CD4-positive, alpha-beta T cell (primary cell): ENCODE measurements around the gene PRSS22. TPM values are rescaled to one million over a fixed set of nuclear protein-coding genes. Genes with fewer than 3 reads are reported as not detected.

Experiments used
- ATAC-seq: fragments of 200-7000 bp; cut with Tn5 transposase; one replicate; pipeline ENCODE4 v1.10.0; 2022; ENCODE audit warnings: mild to moderate bottlenecking; ENCODE audit not compliant: poor library complexity
- CTCF ChIA-PET: fragments of 350-600 bp; sonication (Branson Sonifier 250); formaldehyde crosslinking; loops from one replicate; lab custom pipeline; 2021; ENCODE audit warnings: antibody characterized with exemption, inconsistent platforms; lab: Charles Lee
- POLR2A ChIA-PET: fragments of 350-600 bp; sonication (Branson Sonifier 250); formaldehyde crosslinking; loops from one replicate; lab custom pipeline; 2021; ENCODE audit warnings: antibody characterized with exemption, inconsistent platforms; lab: Charles Lee
- DNase-seq, 14 experiments: peaks; one replicate each; pipeline ENCODE4 v3.0.0-alpha.2; 2013 to 2020; ENCODE audit warnings: mixed read lengths in 2 of 14
- H3K27ac ChIP-seq, 2 donors: one replicate each; pipeline versions ENCODE4 v1.5.1 to v1.7.0; 2013; ENCODE audit warnings: low read length in 2 of 2, low read depth in 1 of 2, mild to moderate bottlenecking in 1 of 2
- H3K27me3 ChIP-seq, 2 experiments: 1 replicate in 1 of 2; 2 replicates in 1 of 2; pipeline versions ENCODE4 v1.6.1 to v1.7.0; 2013; ENCODE audit warnings: low read length in 2 of 2, control low read depth in 1 of 2, mild to moderate bottlenecking in 1 of 2, moderate library complexity in 1 of 2; ENCODE audit not compliant: insufficient read depth in 2 of 2, control insufficient read depth in 1 of 2
- H3K36me3 ChIP-seq: one replicate; pipeline ENCODE4 v1.6.1; 2013; ENCODE audit warnings: low read length, control low read depth; ENCODE audit not compliant: insufficient read depth
- H3K4me1 ChIP-seq: one replicate; pipeline ENCODE4 v1.6.1; 2013; ENCODE audit warnings: low read length, control low read depth; ENCODE audit not compliant: insufficient read depth
- H3K4me3 ChIP-seq: one replicate; pipeline ENCODE4 v1.5.1; 2013; ENCODE audit warnings: mild to moderate bottlenecking, low read length, moderate library complexity
- H3K9me3 ChIP-seq, 2 experiments: 1 replicate in 1 of 2; 2 replicates in 1 of 2; pipeline versions ENCODE4 v1.6.1 to v1.7.0; 2013; ENCODE audit warnings: low read length in 2 of 2, mild to moderate bottlenecking in 2 of 2, control low read depth in 1 of 2, moderate library complexity in 1 of 2; ENCODE audit not compliant: control insufficient read depth in 1 of 2, insufficient read depth in 1 of 2
- H3K27ac Mint-ChIP-seq: one replicate; pipeline ENCODE4 v1.8.0; 2020; ENCODE audit warnings: mixed read lengths
- H3K27me3 Mint-ChIP-seq: one replicate; pipeline ENCODE4 v1.8.0; 2021; ENCODE audit warnings: mixed read lengths
- H3K36me3 Mint-ChIP-seq: one replicate; pipeline ENCODE4 v1.8.0; 2021; ENCODE audit warnings: low read depth, mixed read lengths
- H3K4me1 Mint-ChIP-seq: one replicate; pipeline ENCODE4 v1.8.0; 2021; ENCODE audit warnings: low read depth, mixed read lengths
- H3K4me3 Mint-ChIP-seq: one replicate; pipeline ENCODE4 v1.8.0; 2020; ENCODE audit warnings: mild to moderate bottlenecking, mixed read lengths
- H3K9me3 Mint-ChIP-seq: one replicate; pipeline ENCODE4 v1.8.0; 2020; ENCODE audit warnings: mixed read lengths
- CTCF ChIP-seq: fragments of 200-600 bp; IDR thresholded peaks from one replicate; pipeline ENCODE4 v1.8.0; 2022; ENCODE audit warnings: antibody characterized with exemption, mild to moderate bottlenecking
- intact Hi-C, 2 experiments: fragments of 100-400 bp; cut with DNase I in 1 of 2; cut with micrococcal nuclease in 1 of 2; formaldehyde crosslinking; loops; one replicate each; pipeline versions ENCODE4 v1.15.1 to v1.9.0; 2023 to 2025; cut with DNase I, micrococcal nuclease
- total RNA-seq, 174 experiments: library from RNA in 2 of 174; stranded (reverse) in 2 of 174; gene quantifications; one replicate each; pipeline ENCODE4 v1.2.3 and lab custom pipeline; 2021 to 2026

PRSS22 gene
- total RNA-seq, 2 experiments from 2014 or later, result 0.93 to 1.1 TPM

- DNase-seq (no peak), ATAC-seq (no peak)
- TF ChIP-seq CTCF, result no peak
- Histone ChIP-seq H3K9me3 (peaks cover 0 to 6% of the 10 kb centered on the region in 2 experiments), H3K27ac (no peak overlapping the region), H3K4me1 (no peaks in the 10 kb centered on the region), H3K27me3 (peaks cover 4 to 8% of the 10 kb centered on the region in 2 experiments), H3K4me3 (no peak overlapping the region), H3K36me3 (no peaks in the 10 kb centered on the region)
- Mint-ChIP-seq H3K9me3 (no peaks in the 10 kb centered on the region), H3K36me3 (no peaks in the 10 kb centered on the region), H3K27me3 (peaks cover 11% of the 10 kb centered on the region), H3K27ac (no peak overlapping the region), H3K4me3 (no peak overlapping the region), H3K4me1 (no peaks in the 10 kb centered on the region)
- ChIA-PET POLR2A (no interaction called here), CTCF (no interaction called here)
- intact Hi-C loops, result no loop called here
Observed at GRCh38 chr16:2814551-2815298, 43.2 kb downstream of the PRSS22 start.

GRCh38 chr16:2813771-2814221, 44.2 kb downstream of the PRSS22 start:
- DNase-seq (no peak), ATAC-seq (no peak)
- TF ChIP-seq CTCF, result no peak
- no peaks in the 10 kb centered on the region for H3K9me3 Mint-ChIP-seq
- H3K36me3 Mint-ChIP-seq, result no peaks in the 10 kb centered on the region
- Histone ChIP-seq H3K9me3 (peaks cover 0 to 6% of the 10 kb centered on the region in 2 experiments), H3K27me3 (peaks cover 4 to 8% of the 10 kb centered on the region in 2 experiments), H3K4me1 (no peaks in the 10 kb centered on the region), H3K4me3 (no peak overlapping the region), H3K36me3 (no peaks in the 10 kb centered on the region), H3K27ac (no peak overlapping the region)
- intact Hi-C loops, result no loop called here
- CTCF ChIA-PET, result no interaction called here
- POLR2A ChIA-PET, result no interaction called here
- no peak overlapping the region for H3K4me3 Mint-ChIP-seq
- peaks cover 20% of the 10 kb centered on the region for H3K27me3 Mint-ChIP-seq
- H3K27ac Mint-ChIP-seq, result no peak overlapping the region
- no peaks in the 10 kb centered on the region for H3K4me1 Mint-ChIP-seq

- Histone ChIP-seq H3K4me1 (no peaks in the 10 kb centered on the region), H3K36me3 (no peaks in the 10 kb centered on the region), H3K27ac (no peak overlapping the region), H3K27me3 (peaks cover 6 to 8% of the 10 kb centered on the region in 2 experiments), H3K4me3 (no peak overlapping the region), H3K9me3 (peaks cover 0 to 6% of the 10 kb centered on the region in 2 experiments)
- ChIA-PET POLR2A (interaction anchor here (0.8 kb wide), 1 partner anchor 34 kb away, joined by 3 read pairs; the partner anchor contains the start of gene ELOB), CTCF (no interaction called here)
- Mint-ChIP-seq H3K4me3 (no peak overlapping the region), H3K4me1 (no peaks in the 10 kb centered on the region), H3K27ac (no peak overlapping the region), H3K36me3 (no peaks in the 10 kb centered on the region), H3K9me3 (no peaks in the 10 kb centered on the region), H3K27me3 (peaks cover 30% of the 10 kb centered on the region)
- intact Hi-C loops, result no loop called here
- ATAC-seq (no peak), DNase-seq (no peak)
- TF ChIP-seq CTCF, result no peak
Observed at GRCh38 chr16:2811703-2812471, 46.1 kb downstream of the PRSS22 start.
